Measurements from ENCODE around the gene PANK4.

The PANK4 gene

DNA sequence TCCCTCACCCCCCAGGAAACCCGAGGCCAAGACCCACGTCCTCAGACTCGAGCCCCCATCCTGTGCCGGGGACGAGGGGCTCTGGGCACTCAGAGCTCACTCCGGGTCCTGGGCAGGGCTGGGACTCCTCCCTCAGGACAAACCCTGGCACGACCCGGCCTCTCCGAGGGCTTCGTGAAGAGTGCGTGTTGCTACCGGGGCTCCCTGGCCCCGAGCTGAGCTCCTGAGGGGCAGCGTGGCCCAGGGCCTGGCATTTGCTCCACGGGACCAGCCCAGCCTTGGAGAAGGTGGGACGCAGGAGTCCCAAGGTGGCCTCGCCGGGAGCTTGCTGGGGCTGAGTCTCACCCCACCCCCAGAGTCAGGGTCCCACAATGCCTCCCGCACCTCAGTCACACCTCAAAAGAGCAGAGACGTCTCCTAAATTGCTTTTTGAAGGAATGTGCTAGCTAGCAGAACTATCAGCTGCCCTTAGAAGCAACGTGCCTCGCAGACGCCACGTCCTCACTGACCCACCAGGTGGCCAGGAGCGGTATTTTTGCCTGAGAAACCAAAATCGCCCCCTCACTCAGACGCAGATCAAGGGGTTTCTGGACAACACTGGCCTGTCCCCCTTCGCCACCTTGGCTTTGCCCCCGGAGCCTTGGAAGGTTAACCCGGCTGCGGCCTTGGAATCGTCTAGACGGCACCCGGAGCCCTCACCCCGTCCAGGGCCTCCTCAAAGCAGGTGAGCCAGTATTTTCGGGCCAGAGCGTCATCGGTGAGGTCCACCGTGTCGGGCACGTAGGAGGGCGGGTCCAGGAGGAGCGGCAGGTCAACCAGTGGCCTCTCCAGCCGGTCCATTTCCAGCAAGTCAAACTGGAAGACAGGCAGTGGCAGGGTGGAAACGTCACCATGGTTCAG, 11.3 kb downstream of the PANK4 start:
- DNase-seq, result no peak
- Histone ChIP-seq H3K36me3 (peaks cover 92 to 100% (median 94%) of the 10 kb centered on the region in 3 donors), H3K9me3 (no peaks in the 10 kb centered on the region), H3K4me1 (no peaks in the 10 kb centered on the region), H3K27me3 (no peaks in the 10 kb centered on the region), H3K27ac (no peak overlapping the region), H3K4me3 (no peak overlapping the region)
- TF ChIP-seq, protein P1, sequence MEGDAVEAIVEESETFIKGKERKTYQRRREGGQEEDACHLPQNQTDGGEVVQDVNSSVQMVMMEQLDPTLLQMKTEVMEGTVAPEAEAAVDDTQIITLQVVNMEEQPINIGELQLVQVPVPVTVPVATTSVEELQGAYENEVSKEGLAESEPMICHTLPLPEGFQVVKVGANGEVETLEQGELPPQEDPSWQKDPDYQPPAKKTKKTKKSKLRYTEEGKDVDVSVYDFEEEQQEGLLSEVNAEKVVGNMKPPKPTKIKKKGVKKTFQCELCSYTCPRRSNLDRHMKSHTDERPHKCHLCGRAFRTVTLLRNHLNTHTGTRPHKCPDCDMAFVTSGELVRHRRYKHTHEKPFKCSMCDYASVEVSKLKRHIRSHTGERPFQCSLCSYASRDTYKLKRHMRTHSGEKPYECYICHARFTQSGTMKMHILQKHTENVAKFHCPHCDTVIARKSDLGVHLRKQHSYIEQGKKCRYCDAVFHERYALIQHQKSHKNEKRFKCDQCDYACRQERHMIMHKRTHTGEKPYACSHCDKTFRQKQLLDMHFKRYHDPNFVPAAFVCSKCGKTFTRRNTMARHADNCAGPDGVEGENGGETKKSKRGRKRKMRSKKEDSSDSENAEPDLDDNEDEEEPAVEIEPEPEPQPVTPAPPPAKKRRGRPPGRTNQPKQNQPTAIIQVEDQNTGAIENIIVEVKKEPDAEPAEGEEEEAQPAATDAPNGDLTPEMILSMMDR (IDR thresholded peaks at IDR 0.05), result no peak
- intact Hi-C loops (cut with DNase I; ENCODE audit: low total_unique reads), result no loop called here

- intact Hi-C loops (cut with DNase I; ENCODE audit: low total_unique reads), result no loop called here
- TF ChIP-seq, protein P1 (IDR thresholded peaks at IDR 0.05), result no peak
- DNase-seq, result no peak
- Histone ChIP-seq H3K27ac (no peak overlapping the region), H3K4me1 (no peaks in the 10 kb centered on the region), H3K36me3 (peaks cover 92 to 100% (median 94%) of the 10 kb centered on the region in 3 donors), H3K27me3 (no peaks in the 10 kb centered on the region), H3K4me3 (no peak overlapping the region), H3K9me3 (no peaks in the 10 kb centered on the region)
Observed at GRCh38 chr1:2513939-2514652, 12.3 kb downstream of the PANK4 start.

- no peak for DNase-seq
- H3K27me3 ChIP-seq, result no peaks in the 10 kb centered on the region
- no peaks in the 10 kb centered on the region for H3K4me1 ChIP-seq
- no peak overlapping the region for H3K27ac ChIP-seq
- intact Hi-C loops (cut with DNase I; ENCODE audit: low total_unique reads), result no loop called here
- H3K36me3 ChIP-seq, result peaks cover 92 to 100% (median 94%) of the 10 kb centered on the region in 3 donors
- H3K4me3 ChIP-seq, result no peak overlapping the region
- TF ChIP-seq, protein P1 (IDR thresholded peaks at IDR 0.05), result no peak
- no peaks in the 10 kb centered on the region for H3K9me3 ChIP-seq
Observed at GRCh38 chr1:2512862-2513421, 13.5 kb downstream of the PANK4 start.

DNA sequence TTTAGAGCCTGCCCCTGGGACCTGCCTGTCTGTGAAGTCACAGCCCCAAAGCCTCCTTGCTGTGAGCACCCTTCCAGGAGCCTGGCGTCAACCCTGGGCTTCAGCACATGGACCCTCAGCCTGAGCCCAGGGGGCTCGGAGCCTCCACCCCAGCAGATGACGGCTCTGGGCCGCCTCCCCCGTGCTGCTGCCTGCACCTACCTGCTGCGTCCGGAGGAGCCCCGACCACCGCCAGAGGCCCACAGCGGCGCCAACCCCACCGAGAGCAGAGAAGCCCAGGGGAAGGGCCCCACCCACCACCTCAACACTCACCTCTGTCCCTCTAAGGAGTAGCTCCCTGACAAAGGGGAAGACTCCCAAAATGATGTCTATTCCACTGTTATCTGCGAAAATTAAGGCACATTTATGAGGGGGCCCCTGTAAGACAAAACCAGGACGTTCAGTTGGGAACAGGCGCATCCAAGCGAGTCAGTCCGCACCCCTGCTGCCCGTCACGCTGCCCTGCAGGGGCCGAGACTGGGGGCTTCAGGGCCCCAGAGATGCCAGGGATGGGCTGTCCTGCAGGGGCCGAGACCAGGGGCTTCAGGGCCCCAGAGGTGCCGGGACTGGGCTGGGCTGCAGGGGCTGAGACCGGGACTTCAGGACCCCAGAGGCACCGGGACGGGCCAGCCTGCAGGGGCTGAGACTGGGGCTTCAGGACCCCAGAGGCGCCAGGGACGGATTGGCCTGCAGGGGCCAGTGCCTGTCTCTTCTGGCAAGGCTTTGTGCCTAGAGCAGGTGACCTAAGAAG, 15.8 kb downstream of the PANK4 start:
- peaks cover 0 to 5% (median 0%) of the 10 kb centered on the region in 4 donors for H3K4me1 ChIP-seq
- peaks cover 78 to 84% (median 82%) of the 10 kb centered on the region in 3 donors for H3K36me3 ChIP-seq
- DNase-seq, result no peak
- intact Hi-C loops (cut with DNase I; ENCODE audit: low total_unique reads), result no loop called here
- H3K27ac ChIP-seq, result no peak overlapping the region
- TF ChIP-seq, protein P1 (IDR thresholded peaks at IDR 0.05), result no peak
- no peaks in the 10 kb centered on the region for H3K9me3 ChIP-seq
- H3K27me3 ChIP-seq, result peaks cover 0 to 8% of the 10 kb centered on the region in 2 donors
- H3K4me3 ChIP-seq, result no peak overlapping the region

GRCh38 chr1:2509589-2509988, 16.8 kb downstream of the PANK4 start:
- Histone ChIP-seq H3K4me3 (no peak overlapping the region), H3K27me3 (peaks cover 0 to 18% of the 10 kb centered on the region in 2 donors), H3K4me1 (peaks cover 0 to 5% (median 0%) of the 10 kb centered on the region in 4 donors), H3K9me3 (no peaks in the 10 kb centered on the region), H3K36me3 (peaks cover 69 to 75% (median 74%) of the 10 kb centered on the region in 3 donors), H3K27ac (no peak overlapping the region)
- intact Hi-C loops (cut with DNase I; ENCODE audit: low total_unique reads), result no loop called here
- TF ChIP-seq, protein P1 (IDR thresholded peaks at IDR 0.05), result no peak
- DNase-seq, result no peak
